Activated CD8-positive, alpha-beta T cell treated with anti-CD3 and anti-CD28 coated beads, Interleukin-2, amount 10 ng/mL, durations not matched to agents 7 days and 5 days (primary cell): Measurements from ENCODE around the gene AP1G1. TPM values are rescaled to one million over a fixed set of nuclear protein-coding genes. Genes with fewer than 3 reads are reported as not detected.
"Not testable (repeated sequence)": the region's sequence is repeated elsewhere in the genome, so short reads cannot be mapped to it uniquely, and the experiment has no call there.

ENCODE experiments used
- ATAC-seq: fragments of 150-1000 bp; cut with Tn5 transposase; one replicate; pipeline ENCODE4 v1.10.0; 2021; ENCODE audit warnings: moderate library complexity
- CTCF ChIA-PET: fragments of 350-600 bp; sonication (Branson Sonifier 250); formaldehyde crosslinking; loops from one replicate; lab custom pipeline; 2021; ENCODE audit warnings: antibody characterized with exemption; lab: Charles Lee
- POLR2A ChIA-PET: fragments of 350-600 bp; sonication (Branson Sonifier 250); formaldehyde crosslinking; loops from one replicate; lab custom pipeline; 2021; ENCODE audit warnings: antibody characterized with exemption; lab: Charles Lee
- DNase-seq: peaks from one replicate; pipeline ENCODE4 v3.0.0-alpha.2; 2020
- H3K27ac Mint-ChIP-seq: one replicate; pipeline ENCODE4 v1.8.0; 2021; ENCODE audit warnings: mild to moderate bottlenecking, mixed read lengths
- H3K27me3 Mint-ChIP-seq: one replicate; pipeline ENCODE4 v1.8.0; 2021; ENCODE audit warnings: low read depth, mixed read lengths
- H3K36me3 Mint-ChIP-seq: one replicate; pipeline ENCODE4 v1.8.0; 2021; ENCODE audit warnings: low read depth, mixed read lengths
- H3K4me1 Mint-ChIP-seq: one replicate; pipeline ENCODE4 v1.8.0; 2021; ENCODE audit warnings: low read depth, mixed read lengths
- H3K4me3 Mint-ChIP-seq: one replicate; pipeline ENCODE4 v1.8.0; 2021; ENCODE audit warnings: mild to moderate bottlenecking, mixed read lengths
- H3K9me3 Mint-ChIP-seq: one replicate; pipeline ENCODE4 v1.8.0; 2022; ENCODE audit warnings: mixed read lengths; ENCODE audit not compliant: insufficient read depth
- total RNA-seq, 2 experiments: library from RNA; stranded (reverse); gene quantifications; one replicate each; pipeline ENCODE4 v1.2.3, GENCODE V29; 2021

The AP1G1 gene
- total RNA-seq, 2 experiments from 2014 or later: 74.9 to 77.4 TPM

DNA sequence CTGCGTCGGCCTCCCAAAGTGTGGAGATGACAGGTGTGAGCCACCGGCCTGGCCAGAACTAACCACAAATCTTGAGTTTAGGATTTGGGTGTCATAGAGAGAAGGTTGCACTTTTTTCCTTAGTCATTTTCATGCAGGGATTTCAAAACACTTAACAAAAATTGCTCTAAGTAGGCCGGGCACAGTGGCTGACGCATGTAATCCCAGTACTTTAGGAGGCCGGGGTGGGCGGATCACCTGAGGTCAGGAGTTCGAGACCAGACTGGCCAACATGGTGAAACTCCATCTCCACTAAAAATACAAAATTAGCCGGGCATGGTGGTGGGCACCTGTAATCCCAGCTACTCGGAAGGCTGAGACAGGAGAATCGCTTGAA is 1.5 kb upstream of the AP1G1 start:
- Mint-ChIP-seq H3K4me1 (peaks cover 25% of the 10 kb centered on the region), H3K27ac (peak overlapping the region; percentile 100), H3K36me3 (peaks cover 12% of the 10 kb centered on the region), H3K4me3 (peak overlapping the region; percentile 90)
- H3K27me3 Mint-ChIP-seq, ATAC-seq, CTCF ChIA-PET, DNase-seq, H3K9me3 Mint-ChIP-seq: not testable (repeated sequence)
- POLR2A ChIA-PET: interaction anchor here (2.4 to 3.6 kb wide), 3 partner anchors 33 to 71 kb away, joined by 15 to 42 read pairs (median 39); partner anchors contain the start of gene ATXN1L

GRCh38 chr16:71807905-71808592 is 585 bp downstream of the AP1G1 start:
- DNase-seq: no peak
- peak overlapping the region; percentile 100 for H3K27ac Mint-ChIP-seq
- peaks cover 28% of the 10 kb centered on the region for H3K4me1 Mint-ChIP-seq
- peak; percentile 34 for ATAC-seq
- H3K27me3 Mint-ChIP-seq: no peaks in the 10 kb centered on the region
- peaks cover 19% of the 10 kb centered on the region for H3K36me3 Mint-ChIP-seq
- CTCF ChIA-PET: interaction anchor here (0.8 to 2.9 kb wide), 5 partner anchors 15 to 243 kb away, joined by 3 to 29 read pairs (median 4); partner anchors contain the start of gene ZNF821
- POLR2A ChIA-PET: interaction anchor here (0.6 to 3.6 kb wide), 17 partner anchors 13 to 285 kb away, joined by 3 to 42 read pairs (median 4); partner anchors contain the start of genes ATXN1L, DHX38, IST1 and TXNL4B
- peak overlapping the region; percentile 90 for H3K4me3 Mint-ChIP-seq
- H3K9me3 Mint-ChIP-seq: no peaks in the 10 kb centered on the region

DNA sequence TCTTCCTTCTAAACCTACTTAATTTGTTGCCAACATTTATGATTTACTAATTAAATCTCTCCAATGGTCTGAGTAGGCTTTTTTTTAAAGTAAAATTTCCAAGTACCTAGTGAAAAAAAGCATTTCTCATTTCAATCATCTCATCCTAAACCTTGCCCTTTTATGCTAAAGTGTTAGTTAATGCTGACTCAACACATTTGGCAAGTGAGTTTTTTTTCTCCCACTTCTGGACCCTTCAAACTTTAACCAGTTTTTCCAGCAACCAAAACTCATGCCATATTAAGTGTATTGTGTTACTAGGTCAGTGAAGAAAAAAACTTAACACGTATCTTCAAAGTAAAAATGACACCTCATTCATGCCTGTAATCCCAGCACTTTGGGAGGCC is 5.3 kb downstream of the AP1G1 start:
- no peak for ATAC-seq
- CTCF ChIA-PET: no interaction called here
- Mint-ChIP-seq H3K4me3 (no peak overlapping the region), H3K27me3 (no peaks in the 10 kb centered on the region), H3K9me3 (no peaks in the 10 kb centered on the region), H3K36me3 (peaks cover 25% of the 10 kb centered on the region), H3K27ac (peak overlapping the region; percentile 2), H3K4me1 (peaks cover 20% of the 10 kb centered on the region)
- no peak for DNase-seq
- POLR2A ChIA-PET: no interaction called here

- H3K4me3 Mint-ChIP-seq: no peak overlapping the region
- CTCF ChIA-PET: no interaction called here
These were observed 12.0 kb downstream of the AP1G1 start for GRCh38 chr16:71796501-71797097.

GRCh38 chr16:71794943-71795342 is 13.7 kb downstream of the AP1G1 start:
- peak overlapping the region; percentile 39 for H3K27ac Mint-ChIP-seq
- DNase-seq: no peak
- no peaks in the 10 kb centered on the region for H3K9me3 Mint-ChIP-seq
- H3K27me3 Mint-ChIP-seq: no peaks in the 10 kb centered on the region
- H3K36me3 Mint-ChIP-seq: peaks cover 29% of the 10 kb centered on the region
- peaks cover 54% of the 10 kb centered on the region for H3K4me1 Mint-ChIP-seq
- ChIA-PET CTCF (interaction anchor here (1.0 to 1.8 kb wide), 5 partner anchors 14 to 166 kb away, joined by 3 to 6 read pairs (median 4); no protein-coding TSS in a partner anchor), POLR2A (interaction anchor here (1.3 kb wide), 1 partner anchor 14 kb away, joined by 9 read pairs; the partner anchor contains the start of gene AP1G1)
- no peak overlapping the region for H3K4me3 Mint-ChIP-seq
- ATAC-seq: no peak

More at GRCh38 chr16:71796501-71797097, 12.0 kb downstream of the AP1G1 start:
- Mint-ChIP-seq H3K9me3 (no peaks in the 10 kb centered on the region), H3K36me3 (peaks cover 35% of the 10 kb centered on the region), H3K27ac (no peak overlapping the region), H3K4me1 (peaks cover 42% of the 10 kb centered on the region), H3K27me3 (no peaks in the 10 kb centered on the region)
- POLR2A ChIA-PET: no interaction called here
- no peak for ATAC-seq
- DNase-seq: no peak

- peaks cover 54% of the 10 kb centered on the region for H3K4me1 Mint-ChIP-seq
- POLR2A ChIA-PET: interaction anchor here (1.3 kb wide), 1 partner anchor 15 kb away, joined by 9 read pairs; the partner anchor contains the start of gene AP1G1
These were observed 14.6 kb downstream of the AP1G1 start for GRCh38 chr16:71794018-71794417.

GRCh38 chr16:71792176-71792575 is 16.5 kb downstream of the AP1G1 start:
- no peak for DNase-seq
- H3K27ac Mint-ChIP-seq: no peak overlapping the region
- POLR2A ChIA-PET: interaction anchor here (0.6 to 1.5 kb wide), 2 partner anchors 33 to 54 kb away, joined by 3 to 4 read pairs; partner anchors contain the start of gene ATXN1L
- no peak overlapping the region for H3K4me3 Mint-ChIP-seq
- peaks cover 53% of the 10 kb centered on the region for H3K4me1 Mint-ChIP-seq
- CTCF ChIA-PET: interaction anchor here (2.3 kb wide), 1 partner anchor 91 kb away, joined by 9 read pairs; no protein-coding TSS in a partner anchor
- H3K27me3 Mint-ChIP-seq: no peaks in the 10 kb centered on the region
- no peak for ATAC-seq
- peaks cover 42% of the 10 kb centered on the region for H3K36me3 Mint-ChIP-seq
- H3K9me3 Mint-ChIP-seq: no peaks in the 10 kb centered on the region

More at GRCh38 chr16:71794018-71794417, 14.6 kb downstream of the AP1G1 start:
- H3K27ac Mint-ChIP-seq: no peak overlapping the region
- CTCF ChIA-PET: interaction anchor here (1.1 kb wide), 1 partner anchor 168 kb away, joined by 4 read pairs; no protein-coding TSS in a partner anchor
- ATAC-seq: no peak
- H3K36me3 Mint-ChIP-seq: peaks cover 33% of the 10 kb centered on the region
- H3K27me3 Mint-ChIP-seq: no peaks in the 10 kb centered on the region
- no peaks in the 10 kb centered on the region for H3K9me3 Mint-ChIP-seq
- no peak overlapping the region for H3K4me3 Mint-ChIP-seq
- DNase-seq: no peak

DNA sequence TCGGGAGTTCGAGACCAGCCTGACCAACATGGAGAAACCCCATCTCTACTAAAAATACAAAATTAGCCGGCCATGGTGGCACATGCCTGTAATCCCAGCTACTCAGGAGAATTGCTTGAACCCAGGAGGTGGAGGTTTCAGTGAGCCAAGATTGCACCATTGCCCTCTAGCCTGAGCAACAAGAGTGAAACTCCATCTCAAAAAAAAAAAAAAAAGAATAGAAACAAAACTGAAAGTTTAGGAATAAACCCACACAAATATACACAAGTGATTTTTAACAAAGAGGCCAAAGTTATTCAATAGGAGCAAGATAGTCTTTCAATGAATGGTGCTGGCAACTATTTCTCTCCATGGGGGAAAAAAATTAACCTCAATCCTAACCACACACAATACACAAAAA is 18.3 kb downstream of the AP1G1 start:
- not testable (repeated sequence) for ATAC-seq, H3K27me3 Mint-ChIP-seq, H3K9me3 Mint-ChIP-seq, DNase-seq, H3K4me3 Mint-ChIP-seq
- ChIA-PET POLR2A (interaction anchor here (0.6 kb wide), 1 partner anchor 306 kb away, joined by 3 read pairs; no protein-coding TSS in a partner anchor), CTCF (interaction anchor here (1.2 to 1.9 kb wide), 4 partner anchors 12 to 180 kb away, joined by 3 to 6 read pairs (median 3); no protein-coding TSS in a partner anchor)
- Mint-ChIP-seq H3K27ac (peak overlapping the region; percentile 54), H3K36me3 (peaks cover 34% of the 10 kb centered on the region), H3K4me1 (peaks cover 37% of the 10 kb centered on the region)

DNA sequence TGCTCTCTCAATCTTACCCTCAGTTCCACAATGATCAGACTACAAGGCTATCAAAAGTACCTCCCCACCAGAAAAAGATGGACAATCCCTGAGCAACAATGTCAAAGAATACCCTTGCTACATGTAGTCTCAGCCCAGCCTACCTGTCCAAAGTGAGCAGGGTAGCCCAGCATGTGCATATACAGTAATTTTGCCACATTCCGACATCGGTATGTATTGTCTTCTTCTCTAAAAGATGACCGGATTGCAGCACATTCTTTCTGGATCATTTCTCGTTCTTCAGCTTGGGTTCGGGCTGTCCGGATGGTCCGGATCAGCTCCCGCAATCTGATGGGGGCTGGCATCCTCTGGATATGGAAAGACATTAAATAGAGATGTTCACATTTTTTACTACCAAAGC is 19.5 kb downstream of the AP1G1 start:
- no peaks in the 10 kb centered on the region for H3K9me3 Mint-ChIP-seq
- no peak for ATAC-seq
- no peak overlapping the region for H3K4me3 Mint-ChIP-seq
- DNase-seq: no peak
- no peak overlapping the region for H3K27ac Mint-ChIP-seq
- peaks cover 31% of the 10 kb centered on the region for H3K36me3 Mint-ChIP-seq
- ChIA-PET POLR2A (interaction anchor here (1.0 kb wide), 1 partner anchor 19 kb away, joined by 5 read pairs; the partner anchor contains the start of gene AP1G1), CTCF (interaction anchor here (1.2 to 1.9 kb wide), 3 partner anchors 11 to 178 kb away, joined by 3 to 6 read pairs (median 3); no protein-coding TSS in a partner anchor)
- no peaks in the 10 kb centered on the region for H3K27me3 Mint-ChIP-seq
- H3K4me1 Mint-ChIP-seq: peaks cover 31% of the 10 kb centered on the region

DNA sequence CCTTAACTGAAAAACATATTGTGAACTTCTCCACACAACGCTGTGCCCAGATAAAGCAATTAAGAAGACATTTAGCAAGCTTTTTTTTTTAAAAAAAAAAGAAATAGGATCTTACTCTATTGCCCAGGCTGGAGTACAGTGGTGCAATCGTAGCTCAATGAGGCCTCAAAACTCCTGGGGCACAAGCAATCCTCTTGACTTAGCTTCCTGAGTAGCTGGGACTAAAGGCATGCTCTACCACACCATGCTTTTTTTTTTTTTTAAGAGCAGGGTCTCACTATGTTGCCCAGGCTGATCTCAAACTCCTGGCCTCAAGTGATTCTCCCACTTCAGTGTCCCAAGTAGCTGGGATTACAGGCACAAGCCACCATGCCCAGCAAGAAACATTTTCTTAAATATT is 20.1 kb downstream of the AP1G1 start:
- no peaks in the 10 kb centered on the region for H3K27me3 Mint-ChIP-seq
- CTCF ChIA-PET: interaction anchor here (1.9 kb wide), 1 partner anchor 173 kb away, joined by 6 read pairs; no protein-coding TSS in a partner anchor
- H3K4me1 Mint-ChIP-seq: peaks cover 27% of the 10 kb centered on the region
- ATAC-seq (no peak), DNase-seq (no peak)
- no peak overlapping the region for H3K4me3 Mint-ChIP-seq
- POLR2A ChIA-PET: no interaction called here
- H3K9me3 Mint-ChIP-seq: no peaks in the 10 kb centered on the region
- peaks cover 31% of the 10 kb centered on the region for H3K36me3 Mint-ChIP-seq
- H3K27ac Mint-ChIP-seq: no peak overlapping the region

DNA sequence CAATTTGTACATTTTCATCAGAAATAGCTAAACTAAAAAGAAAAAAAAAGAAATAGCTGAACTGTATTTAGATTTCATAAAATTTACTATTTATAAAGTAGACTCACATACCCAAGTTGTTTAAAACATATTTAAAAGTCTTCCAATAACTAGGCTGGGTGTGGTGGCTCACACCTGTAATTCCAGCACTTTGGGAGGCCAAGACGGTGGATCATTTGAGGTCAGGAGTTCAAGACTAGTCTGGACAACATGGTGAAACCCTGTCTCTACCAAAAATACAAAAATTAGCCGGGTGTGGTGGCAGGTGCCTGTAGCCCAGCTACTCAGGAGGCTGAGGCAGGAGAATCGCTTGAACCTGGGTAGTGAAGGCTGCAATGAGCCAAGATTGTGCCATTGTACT is 23.5 kb downstream of the AP1G1 start:
- H3K4me3 Mint-ChIP-seq, H3K27ac Mint-ChIP-seq, H3K4me1 Mint-ChIP-seq, H3K27me3 Mint-ChIP-seq, DNase-seq, CTCF ChIA-PET, ATAC-seq, H3K9me3 Mint-ChIP-seq: not testable (repeated sequence)
- H3K36me3 Mint-ChIP-seq: peaks cover 28% of the 10 kb centered on the region
- POLR2A ChIA-PET: interaction anchor here (0.8 kb wide), 1 partner anchor 23 kb away, joined by 4 read pairs; the partner anchor contains the start of gene AP1G1
